Choroid plexus epithelial cell (primary cell): ENCODE measurements around the gene HMOX2.
A peak's percentile ranks its signal among the peaks of the same experiment; 100 is the strongest.

ENCODE experiments used
- DNase-seq: peaks from one replicate; pipeline ENCODE4 v3.0.0-alpha.2; 2010; ENCODE audit warnings: low read depth
- H3K4me3 ChIP-seq: 2 replicates; pipeline ENCODE4 v1.5.1; 2011; ENCODE audit warnings: low read depth, mild to moderate bottlenecking, control low read depth, low read length, moderate library complexity
- CTCF ChIP-seq: conservative IDR thresholded peaks from 2 replicates; pipeline ENCODE4 v1.5.1; 2011; ENCODE audit warnings: low read depth, mild to moderate bottlenecking, control low read depth, inconsistent platforms, low read length, moderate library complexity

The HMOX2 gene

GRCh38 chr16:4494746-4495490 is 18.7 kb downstream of the HMOX2 start:
- peak; percentile 80 for DNase-seq
- TF ChIP-seq CTCF: no peak
- no peak overlapping the region for H3K4me3 ChIP-seq

- DNase-seq: no peak
- TF ChIP-seq CTCF: no peak
- no peak overlapping the region for H3K4me3 ChIP-seq
Observed at GRCh38 chr16:4495766-4496165, 19.6 kb downstream of the HMOX2 start.

GRCh38 chr16:4496305-4496704 is 20.1 kb downstream of the HMOX2 start:
- H3K4me3 ChIP-seq: no peak overlapping the region
- DNase-seq: peak; percentile 42
- TF ChIP-seq CTCF: no peak

- TF ChIP-seq CTCF: no peak
- no peak for DNase-seq
- no peak overlapping the region for H3K4me3 ChIP-seq
Observed at GRCh38 chr16:4498546-4499195, 22.5 kb downstream of the HMOX2 start.

- no peak overlapping the region for H3K4me3 ChIP-seq
- no peak for TF ChIP-seq CTCF
- DNase-seq: no peak
Observed at GRCh38 chr16:4499196-4499555, 23.0 kb downstream of the HMOX2 start.

- peak; percentile 85 for DNase-seq
- TF ChIP-seq CTCF: no peak
- no peak overlapping the region for H3K4me3 ChIP-seq
Observed at GRCh38 chr16:4500272-4500671, 24.1 kb downstream of the HMOX2 start.

GRCh38 chr16:4501071-4501478 is 24.9 kb downstream of the HMOX2 start:
- H3K4me3 ChIP-seq: no peak overlapping the region
- no peak for DNase-seq
- TF ChIP-seq CTCF: no peak
